ENCODE results near the gene CD27. TPM values are rescaled to one million over a fixed set of nuclear protein-coding genes. Genes with fewer than 3 reads are reported as not detected.

CD27 gene
- total RNA-seq, 2 donors from 2014 or later = not detected

- DNase-seq = no peak
- Histone ChIP-seq H3K27me3 (no peaks in the 10 kb centered on the region), H3K27ac (no peak overlapping the region), H3K36me3 (replicated peaks in 1 of 2; ENCODE audit: insufficient read depth in 1 of 2, low read depth in 2 of 2) (no peaks in the 10 kb centered on the region), H3K9me3 (no peaks in the 10 kb centered on the region), H3K4me1 (peaks cover 35% of the 10 kb centered on the region), H3K4me3 (no peak overlapping the region)
- intact Hi-C loops (cut with DNase I) = no loop called here
- ATAC-seq = no peak
- no peak for TF ChIP-seq CTCF (IDR thresholded peaks at IDR 0.05)
- no peak for TF ChIP-seq POLR2A (IDR thresholded peaks at IDR 0.05)
- WGBS, 2 donors = 61 to 63% methylated on average over 4 of the region's 4 CpGs
These were observed 24.4 kb upstream of the CD27 start for GRCh38 chr12:6420364-6420763.

GRCh38 chr12:6423267-6424007, 21.3 kb upstream of the CD27 start:
- Histone ChIP-seq H3K27me3 (no peaks in the 10 kb centered on the region), H3K27ac (peak overlapping the region in 3 of 4 donors; percentile 4 to 20 (median 14)), H3K4me1 (peaks cover 32% of the 10 kb centered on the region), H3K9me3 (no peaks in the 10 kb centered on the region), H3K36me3 (replicated peaks in 1 of 2; ENCODE audit: insufficient read depth in 1 of 2, low read depth in 2 of 2) (no peaks in the 10 kb centered on the region), H3K4me3 (no peak overlapping the region)
- ATAC-seq (peak; percentile 98), DNase-seq (peak; percentile 86 to 93 (median 91))
- WGBS, 2 donors = 1 to 4% methylated on average over 7 to 9 of the region's 9 CpGs
- intact Hi-C loops (cut with DNase I) = no loop called here
- TF ChIP-seq POLR2A (IDR thresholded peaks at IDR 0.05) = no peak
- TF ChIP-seq CTCF (IDR thresholded peaks at IDR 0.05) = peak; percentile 75 to 96 (median 94)

- Histone ChIP-seq H3K36me3 (replicated peaks in 1 of 2; ENCODE audit: insufficient read depth in 1 of 2, low read depth in 2 of 2) (no peaks in the 10 kb centered on the region), H3K27me3 (no peaks in the 10 kb centered on the region), H3K4me3 (no peak overlapping the region), H3K9me3 (no peaks in the 10 kb centered on the region), H3K27ac (peak overlapping the region in 3 of 4 donors; percentile 4 to 20 (median 14)), H3K4me1 (peaks cover 27% of the 10 kb centered on the region)
- ATAC-seq (peak; percentile 31), DNase-seq (no peak)
- intact Hi-C loops (cut with DNase I) = no loop called here
- TF ChIP-seq POLR2A (IDR thresholded peaks at IDR 0.05) = no peak
- TF ChIP-seq CTCF (IDR thresholded peaks at IDR 0.05) = no peak
- WGBS, 2 donors = 31 to 61% methylated on average over 2 to 6 of the region's 6 CpGs
These were observed 20.8 kb upstream of the CD27 start for GRCh38 chr12:6424008-6424347.

GRCh38 chr12:6424866-6425265, 19.9 kb upstream of the CD27 start:
- 80 to 83% methylated on average over 8 of the region's 8 CpGs for WGBS, 2 donors
- H3K4me1 ChIP-seq = peaks cover 19% of the 10 kb centered on the region
- H3K27me3 ChIP-seq = no peaks in the 10 kb centered on the region
- no peaks in the 10 kb centered on the region for H3K9me3 ChIP-seq
- no peak overlapping the region for H3K27ac ChIP-seq
- H3K36me3 ChIP-seq (replicated peaks in 1 of 2; ENCODE audit: insufficient read depth in 1 of 2, low read depth in 2 of 2) = no peaks in the 10 kb centered on the region
- no peak for ATAC-seq
- intact Hi-C loops (cut with DNase I) = loop anchor here (5.0 kb wide), 2 partner anchors 37 to 117 kb away; no protein-coding TSS in a partner anchor
- no peak overlapping the region for H3K4me3 ChIP-seq
- no peak for DNase-seq
- TF ChIP-seq CTCF (IDR thresholded peaks at IDR 0.05) (no peak), POLR2A (IDR thresholded peaks at IDR 0.05) (no peak)

Measured in body of pancreas (tissue), 4 donors.